Adrenal gland (tissue), 12 donors: ENCODE measurements around the gene KCNN3. TPM values are rescaled to one million over a fixed set of nuclear protein-coding genes. Genes with fewer than 3 reads are reported as not detected.

ENCODE experiments used
- DNase-seq, 7 donors: peaks; one replicate each; pipeline ENCODE4 v3.0.0-alpha.2; 2019 to 2020
- H3K27ac ChIP-seq, 5 donors: fragments of 200-600 bp; sonication (generic) in 4 of 5; 1 replicate in 3 of 5; 2 replicates in 2 of 5; pipeline versions ENCODE4 v1.5.1 to v1.8.0; 2016 to 2020; ENCODE audit warnings: mild to moderate bottlenecking in 1 of 5
- H3K27me3 ChIP-seq: fragments of 200-600 bp; 2 replicates; pipeline ENCODE4 v1.8.0; 2021
- H3K36me3 ChIP-seq, 2 donors: fragments of 200-600 bp; replicated peaks in 1 of 2; 1 replicate in 1 of 2; 2 replicates in 1 of 2; pipeline versions ENCODE4 v1.5.1 to v1.8.0; 2018 to 2022
- H3K4me1 ChIP-seq, 2 donors: fragments of 200-600 bp; replicated peaks in 1 of 2; 1 replicate in 1 of 2; 2 replicates in 1 of 2; pipeline versions ENCODE4 v1.5.1 to v1.8.0; 2018 to 2021
- H3K4me3 ChIP-seq, 4 donors: fragments of 200-600 bp; sonication (generic) in 3 of 4; one replicate each; pipeline ENCODE4 v1.5.1; 2016 to 2018
- H3K9me3 ChIP-seq, 3 donors: fragments of 200-600 bp; sonication (generic) in 1 of 3; replicated peaks in 1 of 3; 1 replicate in 2 of 3; 2 replicates in 1 of 3; pipeline versions ENCODE4 v1.5.1 to v1.8.0; 2016 to 2021
- POLR2A ChIP-seq, 2 donors: fragments of 450-650 bp; IDR thresholded peaks; one replicate each; pipeline ENCODE4 v1.6.1; 2017; ENCODE audit warnings: antibody characterized with exemption in 2 of 2, mild to moderate bottlenecking in 2 of 2, moderate library complexity in 1 of 2
- WGBS, 4 donors: extraction: QIAGEN DNeasy Blood & Tissue Kit in 2 of 4; methylation state at CpG; one replicate each; pipeline versions ENCODE4 v1.1.5 to v1.1.7; 2013 to 2017; 5-methylcytosine and 5-hydroxymethylcytosine counted together
- intact Hi-C, 2 donors: fragments of 100-400 bp; cut with DNase I; formaldehyde crosslinking; loops; one replicate each; pipeline versions ENCODE4 v1.14.1 to v1.15.0; 2022 to 2023
- polyA plus RNA-seq, 3 donors: library from polyadenylated mRNA; stranded (reverse); fragments of 200-250 nt in 2 of 3; fragments of 350-450 nt in 1 of 3; fragmentation: Illumina TruSeq in 1 of 3; extraction: RNeasy Lipid Tissue Mini Kit (QIAGEN cat#74804) in 1 of 3; gene quantifications; one replicate each; pipeline ENCODE4 v1.2.3, GENCODE V29; 2013 to 2014
- total RNA-seq, 9 donors: library from RNA; depleted of rRNA in 4 of 9; stranded (reverse); fragments of >200 nt in 4 of 9; fragments of 120-200 nt in 1 of 9; fragmentation: NEBNext Ultra II Directional in 1 of 9; extraction: Animal tissue kit (Norgen Biotek cat#: 25700) in 1 of 9; gene quantifications; one replicate each; pipeline versions ENCODE4 v1.1.0 to v1.2.4, GENCODE V29; 2013 to 2023
- TF ChIP-seq, protein P1 (sequence below), 6 experiments: fragments of 450-650 bp in 4 of 6; fragments of 200-600 bp in 2 of 6; sonication (generic) in 1 of 6; IDR thresholded peaks; 1 replicate in 5 of 6; 2 replicates in 1 of 6; pipeline versions ENCODE4 v1.5.1 to v1.8.0; 2016 to 2021; ENCODE audit warnings: antibody characterized with exemption in 6 of 6, mild to moderate bottlenecking in 2 of 6, moderate library complexity in 1 of 6
- donor health status: healthy with polysubstance abuse.
- donor health status: Bipolar disorder and iron deficiency.
- donor health status: DM: yes; HTN: yes; CAD: no.
- donor health status: DM: no; HTN: no; CAD: no.
- donor health status: DM: no; HTN: no; CAD: no.
- donor health status: DM: yes; HTN: yes; CAD: no.

Gene KCNN3
- total and polyA plus RNA-seq, 12 donors, result 0.17 to 2.3 (median 0.97) TPM

DNA sequence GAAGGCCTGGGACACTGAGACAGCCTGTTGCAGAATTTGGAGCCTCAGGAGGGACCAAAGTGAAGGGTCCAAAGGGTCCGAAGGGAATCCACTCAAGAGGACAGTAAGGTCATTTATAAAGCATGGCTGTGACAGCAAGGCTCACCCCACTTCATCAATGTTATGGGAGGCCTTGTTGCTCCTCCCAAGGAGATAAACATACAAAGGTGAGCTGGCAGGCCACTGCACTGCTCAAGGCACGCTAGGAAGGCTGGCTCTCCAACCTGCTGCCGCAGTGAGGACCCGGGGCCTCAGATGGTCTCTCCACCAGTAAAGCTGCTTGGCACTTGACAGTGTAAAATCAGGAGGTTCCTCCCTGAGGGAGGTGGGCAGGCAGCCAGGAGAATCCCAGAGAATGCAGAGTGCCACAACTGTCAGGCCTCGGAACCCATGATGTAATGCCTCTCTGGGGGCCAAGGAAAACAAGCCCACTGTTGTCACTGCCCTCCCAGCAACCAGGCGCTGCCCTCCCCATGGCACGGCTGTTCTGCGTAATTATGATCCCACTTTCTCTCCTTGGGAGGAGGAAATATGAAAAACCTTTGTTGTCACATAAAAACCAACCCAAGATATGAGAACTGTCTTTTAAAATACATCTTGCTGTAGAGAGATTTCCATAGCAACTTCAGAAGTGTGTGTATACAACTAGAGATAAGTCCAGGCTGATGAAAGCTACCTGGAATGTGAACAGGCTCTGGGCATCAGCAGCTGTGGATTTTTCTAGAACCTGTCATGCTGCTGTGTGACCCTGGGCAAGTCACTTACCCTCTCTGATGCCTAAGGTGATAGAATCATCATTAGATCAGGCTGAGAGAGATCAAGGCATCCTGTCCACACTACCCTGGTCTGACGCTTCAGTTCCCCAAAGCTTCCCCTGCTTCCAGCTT, 102.5 kb downstream of the KCNN3 start:
- H3K9me3 ChIP-seq, result no peaks in the 10 kb centered on the region
- H3K36me3 ChIP-seq, result no peaks in the 10 kb centered on the region
- intact Hi-C loops, result no loop called here
- no peak overlapping the region for H3K4me3 ChIP-seq
- H3K4me1 ChIP-seq, result peaks cover 0 to 6% of the 10 kb centered on the region in 2 donors
- WGBS, 4 donors, result 75 to 81% (median 81%) methylated on average over 7 to 9 of the region's 9 CpGs
- no peaks in the 10 kb centered on the region for H3K27me3 ChIP-seq
- TF ChIP-seq, protein P1, sequence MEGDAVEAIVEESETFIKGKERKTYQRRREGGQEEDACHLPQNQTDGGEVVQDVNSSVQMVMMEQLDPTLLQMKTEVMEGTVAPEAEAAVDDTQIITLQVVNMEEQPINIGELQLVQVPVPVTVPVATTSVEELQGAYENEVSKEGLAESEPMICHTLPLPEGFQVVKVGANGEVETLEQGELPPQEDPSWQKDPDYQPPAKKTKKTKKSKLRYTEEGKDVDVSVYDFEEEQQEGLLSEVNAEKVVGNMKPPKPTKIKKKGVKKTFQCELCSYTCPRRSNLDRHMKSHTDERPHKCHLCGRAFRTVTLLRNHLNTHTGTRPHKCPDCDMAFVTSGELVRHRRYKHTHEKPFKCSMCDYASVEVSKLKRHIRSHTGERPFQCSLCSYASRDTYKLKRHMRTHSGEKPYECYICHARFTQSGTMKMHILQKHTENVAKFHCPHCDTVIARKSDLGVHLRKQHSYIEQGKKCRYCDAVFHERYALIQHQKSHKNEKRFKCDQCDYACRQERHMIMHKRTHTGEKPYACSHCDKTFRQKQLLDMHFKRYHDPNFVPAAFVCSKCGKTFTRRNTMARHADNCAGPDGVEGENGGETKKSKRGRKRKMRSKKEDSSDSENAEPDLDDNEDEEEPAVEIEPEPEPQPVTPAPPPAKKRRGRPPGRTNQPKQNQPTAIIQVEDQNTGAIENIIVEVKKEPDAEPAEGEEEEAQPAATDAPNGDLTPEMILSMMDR (IDR thresholded peaks at IDR 0.05), result no peak
- TF ChIP-seq POLR2A (IDR thresholded peaks at IDR 0.05), result no peak
- DNase-seq, result peak in 2 of 7 donors; percentile 9 to 28
- no peak overlapping the region for H3K27ac ChIP-seq

DNA sequence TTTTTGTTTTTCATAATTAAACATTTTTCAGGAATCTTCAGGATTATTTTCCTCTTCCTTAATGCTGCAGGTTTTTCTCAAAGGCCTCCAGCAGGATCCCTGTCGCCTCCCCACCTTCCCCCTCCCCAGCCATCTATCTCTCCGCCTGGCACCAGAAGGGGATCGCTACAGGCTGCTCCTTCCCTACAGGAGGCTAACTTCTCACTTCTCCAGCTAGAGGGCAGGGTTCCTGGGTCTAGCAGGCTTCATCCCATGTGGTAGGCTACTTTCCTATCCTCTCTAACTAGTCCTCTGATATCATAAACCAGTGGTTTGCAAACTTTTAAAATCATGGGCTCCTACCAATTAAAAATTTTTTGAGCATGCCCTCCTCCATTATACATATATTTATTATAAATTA, 104.1 kb downstream of the KCNN3 start:
- no peak for DNase-seq
- WGBS, 4 donors, result 63 to 80% (median 68%) methylated on average over 3 of the region's 3 CpGs
- no peak overlapping the region for H3K4me3 ChIP-seq
- no peak overlapping the region for H3K27ac ChIP-seq
- intact Hi-C loops, result no loop called here
- peaks cover 0 to 6% of the 10 kb centered on the region in 2 donors for H3K4me1 ChIP-seq
- H3K27me3 ChIP-seq, result peaks cover 10% of the 10 kb centered on the region
- H3K9me3 ChIP-seq, result no peaks in the 10 kb centered on the region
- H3K36me3 ChIP-seq, result no peaks in the 10 kb centered on the region
- TF ChIP-seq POLR2A (IDR thresholded peaks at IDR 0.05), result no peak
- TF ChIP-seq, protein P1 (IDR thresholded peaks at IDR 0.05), result peak in 1 of 6 experiments; percentile 8

GRCh38 chr1:154764773-154765172, 105.3 kb downstream of the KCNN3 start:
- intact Hi-C loops, result no loop called here
- Histone ChIP-seq H3K27ac (no peak overlapping the region), H3K9me3 (no peaks in the 10 kb centered on the region), H3K4me3 (no peak overlapping the region), H3K36me3 (no peaks in the 10 kb centered on the region), H3K4me1 (peaks cover 5 to 13% of the 10 kb centered on the region in 2 donors), H3K27me3 (peaks cover 19% of the 10 kb centered on the region)
- whole genome bisulfite sequencing, 4 donors, result 77 to 86% (median 81%) methylated on average over 3 of the region's 3 CpGs
- peak in 1 of 7 donors; percentile 2 for DNase-seq
- TF ChIP-seq POLR2A (IDR thresholded peaks at IDR 0.05), result no peak
- TF ChIP-seq, protein P1 (IDR thresholded peaks at IDR 0.05), result no peak

DNA sequence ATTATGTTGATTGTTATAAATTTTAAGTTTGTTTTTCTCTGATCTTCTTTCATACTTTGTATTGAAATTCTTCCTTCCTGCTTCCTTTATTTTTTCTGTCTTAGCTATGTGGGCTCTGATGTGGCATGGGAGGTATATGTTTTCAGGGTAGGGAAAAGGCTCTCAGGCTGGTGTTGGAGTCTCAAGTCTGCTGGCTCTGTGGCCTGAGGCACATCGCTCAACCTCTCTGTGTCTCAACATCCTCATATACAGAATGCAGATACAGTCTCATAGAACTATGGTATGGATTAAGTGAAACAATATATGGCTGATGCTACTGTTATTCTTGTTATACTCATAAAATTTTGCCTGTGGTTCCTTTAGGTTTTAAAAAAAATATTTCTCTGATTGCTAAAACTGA, 105.9 kb downstream of the KCNN3 start:
- Histone ChIP-seq H3K27ac (no peak overlapping the region), H3K4me1 (peaks cover 5 to 13% of the 10 kb centered on the region in 2 donors), H3K4me3 (no peak overlapping the region), H3K27me3 (peaks cover 21% of the 10 kb centered on the region), H3K9me3 (no peaks in the 10 kb centered on the region), H3K36me3 (no peaks in the 10 kb centered on the region)
- no peak for TF ChIP-seq POLR2A (IDR thresholded peaks at IDR 0.05)
- TF ChIP-seq, protein P1 (IDR thresholded peaks at IDR 0.05), result no peak
- WGBS, 4 donors, result 94 to 100% (median 98%) methylated on average over 1 of the region's 1 CpG
- DNase-seq, result peak in 1 of 7 donors; percentile 25
- intact Hi-C loops, result no loop called here
